Mucosa of gallbladder (tissue), 1 donor: ENCODE measurements around the gene KHK. TPM values are rescaled to one million over a fixed set of nuclear protein-coding genes. Genes with fewer than 3 reads are reported as not detected.
"Not testable (repeated sequence)": the region's sequence is repeated elsewhere in the genome, so short reads cannot be mapped to it uniquely, and the experiment has no call there.

Experiments
- DNase-seq: peaks from one replicate; pipeline ENCODE4 v3.0.0-alpha.2; 2020; ENCODE audit warnings: low spot score
- total RNA-seq: library from RNA; stranded (reverse); gene quantifications from one replicate; pipeline ENCODE4 v1.2.1, GENCODE V29; 2021
- donor health status: DM: no; HTN: no; CAD: no.

KHK gene
- total RNA-seq, 1 donor from 2014 or later: 6.1 TPM

GRCh38 chr2:27095745-27096651, 9.4 kb downstream of the KHK start:
- peak; percentile 63 for DNase-seq

DNA sequence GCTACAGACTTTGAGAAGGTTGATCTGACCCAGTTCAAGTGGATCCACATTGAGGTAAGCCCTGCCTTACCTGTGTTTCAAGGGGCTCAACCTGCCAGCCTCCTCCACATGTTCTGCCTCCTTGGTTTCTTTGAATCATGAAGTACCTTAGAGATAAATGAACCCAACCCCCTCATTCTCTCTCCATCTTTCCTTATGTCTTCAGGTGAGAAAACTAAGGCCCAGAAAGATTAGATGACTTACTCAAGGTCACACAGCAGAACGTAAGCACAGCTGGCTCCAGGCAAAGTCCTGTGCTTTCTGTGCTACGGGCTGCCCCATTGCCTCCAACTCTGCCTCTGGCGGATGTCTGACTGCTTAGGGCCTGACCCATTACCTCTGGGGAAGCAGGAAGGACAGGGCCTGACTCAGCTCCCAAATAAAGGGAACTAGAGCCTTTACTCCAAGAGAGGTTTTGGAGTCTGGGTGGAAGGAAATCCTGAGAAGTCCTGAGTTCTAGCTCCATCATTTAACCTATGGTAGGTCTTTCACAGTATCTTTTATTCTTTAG, 10.3 kb downstream of the KHK start:
- DNase-seq: no peak

- no peak for DNase-seq
Measured at GRCh38 chr2:27097341-27097740, 10.8 kb downstream of the KHK start.

- DNase-seq: no peak
Measured at GRCh38 chr2:27099334-27099955, 12.9 kb downstream of the KHK start.

DNA sequence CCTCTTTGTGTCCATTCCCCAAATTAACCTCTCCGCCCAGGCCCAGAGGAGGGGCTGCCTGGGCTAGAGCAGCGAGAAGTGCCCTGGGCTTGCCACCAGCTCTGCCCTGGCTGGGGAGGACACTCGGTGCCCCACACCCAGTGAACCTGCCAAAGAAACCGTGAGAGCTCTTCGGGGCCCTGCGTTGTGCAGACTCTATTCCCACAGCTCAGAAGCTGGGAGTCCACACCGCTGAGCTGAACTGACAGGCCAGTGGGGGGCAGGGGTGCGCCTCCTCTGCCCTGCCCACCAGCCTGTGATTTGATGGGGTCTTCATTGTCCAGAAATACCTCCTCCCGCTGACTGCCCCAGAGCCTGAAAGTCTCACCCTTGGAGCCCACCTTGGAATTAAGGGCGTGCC, 13.5 kb downstream of the KHK start:
- DNase-seq: no peak

DNA sequence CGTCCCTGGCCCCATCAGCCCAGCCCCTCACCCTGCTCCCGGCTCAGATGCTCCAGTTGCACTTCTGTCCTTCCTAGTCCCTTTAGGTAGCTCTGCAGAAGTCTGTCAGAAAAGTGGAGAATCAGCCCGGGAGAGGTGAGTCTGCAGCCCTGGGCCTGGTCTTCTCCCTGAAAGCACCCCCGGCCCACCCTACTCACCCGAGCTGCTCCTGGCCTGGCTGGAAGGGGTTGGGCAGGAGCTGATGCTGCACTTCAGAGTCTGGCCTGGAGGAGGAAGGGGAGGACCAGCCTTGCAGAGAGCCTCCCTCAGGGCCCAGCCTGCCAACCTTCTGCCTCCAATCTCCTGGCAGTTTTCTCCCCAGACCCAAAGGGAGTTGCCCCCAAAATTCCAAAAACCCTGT, 15.8 kb downstream of the KHK start:
- DNase-seq: no peak

- DNase-seq: no peak
Measured at GRCh38 chr2:27105981-27106380, 19.4 kb downstream of the KHK start.

GRCh38 chr2:27108221-27108620, 21.6 kb downstream of the KHK start:
- no peak for DNase-seq

GRCh38 chr2:27109083-27109482, 22.5 kb downstream of the KHK start:
- no peak for DNase-seq

- DNase-seq: not testable (repeated sequence)
Measured at GRCh38 chr2:27110603-27111352, 24.2 kb downstream of the KHK start.

DNA sequence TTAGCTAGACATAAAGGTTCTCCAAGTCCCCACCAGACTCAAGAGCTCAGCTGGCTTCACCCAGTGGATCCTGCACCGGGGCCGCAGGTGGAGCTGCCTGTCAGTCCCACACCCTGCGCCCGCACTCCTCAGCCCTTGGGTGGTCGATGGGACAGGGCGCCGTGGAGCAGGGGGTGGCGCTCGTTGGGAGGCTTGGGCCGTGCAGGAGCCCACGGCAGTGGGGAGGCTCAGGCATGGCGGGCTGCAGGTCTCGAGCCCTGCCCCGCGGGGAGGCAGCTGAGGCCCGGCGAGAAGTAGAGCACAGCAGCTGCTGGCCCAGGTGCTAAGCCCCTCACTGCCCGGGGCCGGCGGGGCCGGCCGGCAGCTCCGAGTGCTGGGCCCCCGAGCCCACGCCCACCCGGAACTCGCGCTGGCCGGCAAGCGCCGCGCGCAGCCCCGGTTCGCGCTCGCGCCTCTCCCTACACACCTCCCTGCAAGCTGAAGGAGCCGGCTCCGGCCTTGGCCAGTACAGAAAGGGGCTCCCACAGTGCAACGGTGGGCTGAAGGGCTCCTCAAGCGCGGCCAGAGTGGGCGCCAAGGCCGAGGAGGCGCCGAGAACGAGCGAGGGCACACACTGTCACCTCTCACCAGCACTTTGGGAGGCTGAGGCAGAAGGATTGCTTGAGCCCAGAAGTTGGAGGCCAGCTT, 25.0 kb downstream of the KHK start:
- not testable (repeated sequence) for DNase-seq

DNA sequence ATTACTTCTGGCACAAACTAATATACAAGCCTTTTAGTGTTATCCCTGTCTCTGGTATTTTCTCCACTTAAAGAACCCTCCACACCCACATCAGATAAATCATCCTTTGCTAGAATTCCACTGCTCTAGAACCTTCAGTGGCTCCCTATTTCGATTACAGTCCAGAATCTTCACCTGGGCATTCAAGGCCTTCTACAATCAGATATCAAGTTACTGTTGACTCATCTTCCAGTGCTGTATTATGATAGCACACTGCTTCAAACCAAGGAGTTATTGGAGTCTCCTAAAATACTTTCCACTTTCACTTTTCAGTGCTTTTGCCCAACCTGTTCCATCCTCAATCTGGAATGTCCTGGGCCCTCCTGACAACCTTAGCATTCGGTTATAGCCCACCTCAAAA, 28.9 kb downstream of the KHK start:
- DNase-seq: no peak

- DNase-seq: no peak
Measured at GRCh38 chr2:27117995-27118524, 31.5 kb downstream of the KHK start.

DNA sequence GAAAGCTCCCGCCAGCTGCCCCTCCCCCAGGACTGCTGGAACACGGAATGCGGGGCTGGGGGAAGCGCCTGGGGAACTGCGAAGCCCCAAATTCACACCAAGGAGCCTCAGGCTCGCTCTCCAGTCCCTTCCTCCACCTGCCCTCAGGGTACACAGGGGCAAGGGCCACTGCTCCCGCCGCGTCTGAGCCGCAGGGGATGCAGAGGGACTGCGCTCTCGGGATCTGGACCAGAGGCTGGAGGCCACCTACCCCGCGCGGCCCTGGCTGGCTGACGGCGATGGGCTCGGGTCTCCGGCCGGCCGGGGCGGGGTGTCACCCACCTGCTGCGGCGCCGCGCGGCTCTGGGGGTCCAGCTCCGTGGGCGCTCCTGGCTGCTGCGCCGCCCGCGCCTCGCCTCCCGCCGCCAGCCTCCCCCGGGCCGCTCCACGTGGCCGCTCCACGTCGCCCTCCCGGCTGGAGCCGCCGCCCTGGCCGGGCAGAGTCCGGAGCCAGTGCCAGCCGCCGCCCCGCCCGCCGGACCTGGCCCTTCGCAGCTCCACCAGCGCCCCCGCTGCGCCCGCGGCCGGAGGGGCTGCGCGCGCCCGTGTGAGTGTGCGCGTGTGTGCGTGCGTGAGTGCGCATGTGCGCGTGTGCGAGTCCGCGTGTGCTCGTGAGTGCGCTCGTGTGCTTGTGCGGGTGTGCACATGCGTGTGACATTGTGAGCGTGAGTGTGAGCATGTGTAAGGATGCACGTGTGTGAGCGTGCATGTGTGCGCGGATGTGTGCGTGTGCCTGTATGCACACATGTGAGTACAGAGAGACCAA, 32.2 kb downstream of the KHK start, which contains the start of gene CGREF1:
Gene CGREF1, minus strand, starts transcription at position 604 of the 805 bp plus-strand sequence. CDS start 14,762 bp downstream, outside the sequence.
- DNase-seq: no peak

- not testable (repeated sequence) for DNase-seq
Measured at GRCh38 chr2:27119330-27119670, 32.7 kb downstream of the KHK start.

DNA sequence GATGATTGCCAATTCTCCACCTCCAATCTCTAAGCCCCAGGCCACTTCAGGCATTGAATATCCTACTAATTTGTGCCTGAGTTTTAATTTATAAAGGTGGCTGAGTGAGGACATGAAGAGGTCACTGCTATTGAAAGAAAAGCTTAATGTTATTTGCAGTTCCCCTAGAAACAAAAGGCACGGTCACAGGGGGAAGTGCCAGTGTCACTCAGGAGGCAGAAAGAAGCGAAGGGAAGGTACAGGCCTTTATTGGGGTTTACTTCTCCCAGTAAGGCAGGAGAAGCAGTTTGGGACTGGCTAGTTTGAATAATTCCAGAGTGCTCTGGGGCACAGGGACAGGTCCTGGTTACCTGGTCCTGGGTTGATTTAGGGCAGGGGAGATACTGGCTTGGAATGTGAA, 35.3 kb downstream of the KHK start:
- DNase-seq: no peak

DNA sequence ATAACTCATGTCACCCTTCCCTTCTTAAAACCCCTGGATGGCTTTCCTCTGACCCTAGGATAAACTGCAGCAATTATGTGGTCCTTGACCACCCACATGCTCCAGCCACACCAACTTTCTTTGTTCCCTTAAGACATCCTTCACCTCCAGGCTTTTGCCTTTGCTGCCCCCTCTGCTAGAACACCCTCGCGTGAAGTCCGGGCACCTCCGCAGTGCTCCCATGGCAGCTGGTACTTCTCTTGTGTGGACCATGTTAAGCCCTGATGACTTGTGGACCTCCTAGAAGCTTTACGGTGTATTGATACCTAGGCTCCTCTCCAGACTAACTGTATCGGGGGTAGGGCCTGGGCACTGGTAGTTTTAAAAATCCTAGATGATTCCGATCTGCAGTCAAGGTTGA, 36.2 kb downstream of the KHK start:
- no peak for DNase-seq

- peak; percentile 54 for DNase-seq
Measured at GRCh38 chr2:27123302-27124150, 37.0 kb downstream of the KHK start, which contains the start of gene ABHD1. TSS of gene ABHD1 (plus strand) at chr2:27123815. CDS start at chr2:27123949, 134 bp downstream.

DNA sequence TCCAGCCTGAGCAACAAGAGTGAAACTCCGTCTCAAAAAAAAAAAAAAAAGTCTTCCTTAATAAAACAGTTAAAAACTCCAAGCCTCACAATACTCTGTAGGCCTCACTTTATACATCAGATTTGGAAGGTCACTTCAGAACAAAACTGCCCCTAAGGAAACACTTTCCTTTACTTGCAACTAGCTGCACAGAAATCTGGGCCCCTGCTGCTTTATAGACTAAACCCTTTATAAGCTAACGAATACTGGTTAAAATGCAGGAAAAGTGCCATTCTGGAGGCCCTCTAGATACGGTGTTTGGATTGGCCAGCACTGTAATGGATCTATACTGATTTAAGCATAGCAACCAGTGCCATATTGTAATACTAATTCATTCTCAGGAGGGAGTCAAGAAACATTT, 38.5 kb downstream of the KHK start:
- DNase-seq: no peak
